Measurements from ENCODE around the gene ILF2.

DNA sequence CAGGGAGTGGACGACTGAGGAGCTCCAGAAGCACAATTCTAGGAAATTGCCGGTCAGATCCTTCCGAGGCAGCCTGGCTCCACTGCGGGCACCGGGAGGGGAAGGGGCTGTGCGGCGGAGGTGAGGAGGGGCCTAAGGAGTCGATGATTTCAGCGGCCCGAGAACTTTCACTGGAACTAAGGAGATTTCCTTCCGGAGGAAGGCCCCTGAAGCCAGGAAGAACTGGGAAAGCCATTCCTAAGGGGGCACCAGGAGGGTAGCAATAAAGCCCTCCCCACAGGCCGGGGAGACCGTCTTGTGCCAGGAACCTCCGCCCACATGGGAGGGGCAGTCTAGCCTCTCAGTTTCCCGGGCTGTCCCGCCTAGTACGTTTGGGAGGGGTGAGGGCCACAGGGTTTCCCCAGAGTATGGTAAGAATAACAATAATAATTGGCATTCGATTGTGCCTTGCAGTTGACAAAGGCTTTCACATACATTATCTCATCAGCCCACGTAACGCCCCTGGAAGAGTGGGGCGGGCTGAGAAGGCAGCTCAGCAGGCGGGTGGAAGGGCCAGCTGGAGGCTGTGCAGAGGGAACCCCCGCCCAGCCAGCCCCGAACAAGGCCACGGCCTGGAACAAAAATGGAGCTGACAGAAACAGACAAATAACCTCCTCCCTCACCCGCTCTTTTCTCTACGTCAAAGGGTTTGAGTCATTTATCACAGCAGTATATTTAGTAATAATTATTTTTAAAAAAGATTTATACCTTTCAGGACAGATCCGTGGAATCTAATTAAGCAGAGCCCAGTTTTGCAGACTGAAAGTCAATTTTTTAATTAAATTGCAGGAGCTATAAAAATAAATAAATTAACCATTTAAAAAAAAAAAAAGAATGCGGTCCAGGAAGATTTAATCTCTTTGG is 27.5 kb upstream of the ILF2 start:
- TF ChIP-seq, protein P1, sequence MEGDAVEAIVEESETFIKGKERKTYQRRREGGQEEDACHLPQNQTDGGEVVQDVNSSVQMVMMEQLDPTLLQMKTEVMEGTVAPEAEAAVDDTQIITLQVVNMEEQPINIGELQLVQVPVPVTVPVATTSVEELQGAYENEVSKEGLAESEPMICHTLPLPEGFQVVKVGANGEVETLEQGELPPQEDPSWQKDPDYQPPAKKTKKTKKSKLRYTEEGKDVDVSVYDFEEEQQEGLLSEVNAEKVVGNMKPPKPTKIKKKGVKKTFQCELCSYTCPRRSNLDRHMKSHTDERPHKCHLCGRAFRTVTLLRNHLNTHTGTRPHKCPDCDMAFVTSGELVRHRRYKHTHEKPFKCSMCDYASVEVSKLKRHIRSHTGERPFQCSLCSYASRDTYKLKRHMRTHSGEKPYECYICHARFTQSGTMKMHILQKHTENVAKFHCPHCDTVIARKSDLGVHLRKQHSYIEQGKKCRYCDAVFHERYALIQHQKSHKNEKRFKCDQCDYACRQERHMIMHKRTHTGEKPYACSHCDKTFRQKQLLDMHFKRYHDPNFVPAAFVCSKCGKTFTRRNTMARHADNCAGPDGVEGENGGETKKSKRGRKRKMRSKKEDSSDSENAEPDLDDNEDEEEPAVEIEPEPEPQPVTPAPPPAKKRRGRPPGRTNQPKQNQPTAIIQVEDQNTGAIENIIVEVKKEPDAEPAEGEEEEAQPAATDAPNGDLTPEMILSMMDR (IDR thresholded peaks at IDR 0.05), result no peak
- no peak for TF ChIP-seq POLR2AphosphoS5 (IDR thresholded peaks at IDR 0.05)

All from breast epithelium (tissue), 3 donors.